Pons (tissue), 1 donor: ENCODE results near the gene TBC1D3C.
"Not testable (repeated sequence)": the region's sequence is repeated elsewhere in the genome, so short reads cannot be mapped to it uniquely, and the experiment has no call there.

Source experiments
- DNase-seq: peaks from one replicate; pipeline ENCODE4 v3.0.0-alpha.2; 2016; ENCODE audit warnings: low spot score

TBC1D3C gene

DNA sequence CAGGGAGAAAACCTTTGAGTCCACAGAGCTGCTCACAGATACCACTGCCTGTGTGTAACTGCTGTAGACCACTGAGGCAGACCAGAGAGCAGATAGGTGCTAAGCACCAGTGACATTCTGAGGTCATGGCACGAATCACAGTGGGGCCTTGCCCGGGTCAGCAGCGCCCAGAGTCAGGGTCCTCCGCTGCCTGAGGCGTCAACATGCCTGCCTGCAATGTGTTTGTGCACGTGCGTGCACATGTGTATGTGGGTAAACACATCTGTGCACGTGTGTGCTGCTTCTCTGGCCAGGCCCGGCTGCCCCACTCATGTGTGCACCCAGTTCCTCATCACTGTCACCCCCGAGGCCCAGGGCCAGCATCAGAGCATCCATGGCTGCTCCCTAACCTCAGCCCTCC lies at the start of gene TBC1D3C:
TSS of gene TBC1D3C (minus strand) at position 101 of the 400 bp plus-strand sequence. CDS start 1,568 bp downstream, outside the sequence.
- not testable (repeated sequence) for DNase-seq

DNA sequence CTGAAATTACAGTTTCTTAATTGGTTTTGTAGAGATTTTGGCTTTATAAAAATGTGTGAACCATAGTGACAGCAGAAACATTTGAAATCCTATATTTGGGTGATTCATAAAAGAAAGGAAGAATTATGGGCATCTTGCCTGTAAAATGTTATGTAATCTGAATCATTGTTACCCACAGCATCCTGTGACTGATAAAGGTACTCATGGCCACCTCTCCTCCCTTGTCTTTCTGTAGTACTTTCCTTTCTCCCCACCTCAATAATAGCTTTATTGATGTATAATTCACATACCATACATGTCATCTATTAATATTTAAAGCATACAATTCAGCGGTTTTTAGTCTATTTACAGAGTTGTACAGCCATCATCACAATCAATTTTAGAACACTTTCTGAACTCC lies 30.8 kb upstream of the TBC1D3C start:
- DNase-seq: not testable (repeated sequence)

DNA sequence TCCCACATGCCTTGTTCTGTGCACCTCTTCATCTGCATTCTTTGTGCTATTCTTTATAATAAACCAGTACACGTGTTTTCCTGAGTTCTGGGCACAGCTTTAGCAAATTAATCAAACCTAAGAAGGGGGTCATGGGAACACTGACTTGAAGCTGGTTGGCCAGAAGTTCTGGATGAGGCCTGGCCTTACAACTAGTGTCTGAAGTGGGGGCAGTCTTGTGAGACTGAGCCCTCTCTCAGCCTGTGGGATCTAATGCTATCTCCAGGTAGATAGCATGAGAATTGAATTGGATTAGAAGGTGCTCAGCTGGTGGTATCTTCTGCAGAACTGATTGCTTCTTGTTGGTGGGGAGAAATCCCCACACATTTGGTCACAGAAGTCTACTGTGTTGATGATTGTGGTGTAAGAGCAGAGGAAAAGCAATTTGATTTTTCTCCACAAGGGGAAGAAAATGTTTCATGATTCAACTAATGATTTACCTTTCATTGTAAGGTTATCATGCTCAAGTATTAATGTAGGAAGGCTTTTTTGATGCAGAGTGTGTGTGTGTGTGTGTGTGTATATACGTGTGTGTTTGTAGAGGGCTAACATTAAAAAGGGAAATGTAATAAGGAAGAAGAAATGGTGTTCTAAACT lies 25.7 kb upstream of the TBC1D3C start:
- DNase-seq: not testable (repeated sequence)

DNA sequence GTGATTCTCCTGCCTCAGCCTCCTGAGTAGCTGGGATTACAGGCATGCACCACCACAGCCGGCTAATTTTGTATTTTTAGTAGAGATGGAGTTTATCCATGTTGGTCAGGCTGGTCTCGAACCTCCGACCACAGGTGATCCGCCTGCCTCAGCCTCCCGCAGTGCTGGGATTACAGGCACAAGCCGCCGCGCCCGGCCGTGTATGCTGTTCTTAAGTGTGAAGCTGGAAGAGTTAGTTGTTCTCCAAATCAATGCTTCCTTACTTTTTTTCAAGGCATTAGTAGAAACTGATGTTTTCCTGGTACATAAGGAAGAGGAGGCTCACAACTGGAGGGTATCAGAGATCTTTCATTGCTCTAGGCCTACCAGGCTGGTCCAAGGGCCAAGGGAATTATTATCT lies 19.7 kb upstream of the TBC1D3C start:
- not testable (repeated sequence) for DNase-seq

DNA sequence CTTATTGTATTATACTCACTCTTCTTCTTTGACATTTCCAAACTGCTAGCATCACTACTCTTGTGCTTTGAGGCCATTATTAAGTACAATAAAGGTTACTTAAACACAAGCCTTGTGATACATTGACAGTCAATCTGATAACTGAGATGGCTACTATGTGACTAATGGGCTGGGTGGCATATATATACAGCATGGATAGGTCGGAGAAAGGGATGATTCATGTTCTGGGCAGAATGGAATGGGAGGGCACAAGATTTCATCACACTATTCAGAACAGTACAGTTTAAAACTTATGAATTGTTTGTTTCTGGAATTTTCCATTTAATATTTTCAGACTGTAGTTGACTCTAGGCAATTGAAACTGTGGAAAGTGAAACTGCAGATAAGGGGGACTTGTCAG lies 18.9 kb upstream of the TBC1D3C start:
- not testable (repeated sequence) for DNase-seq
